Limb (tissue), 2 donors: Measurements from ENCODE around the gene TNNT3.

ENCODE experiments used
- DNase-seq, 2 donors: peaks; one replicate each; pipeline ENCODE4 v3.0.0-alpha.2; 2016; ENCODE audit errors: extremely low spot score in 2 of 2

Gene TNNT3

DNA sequence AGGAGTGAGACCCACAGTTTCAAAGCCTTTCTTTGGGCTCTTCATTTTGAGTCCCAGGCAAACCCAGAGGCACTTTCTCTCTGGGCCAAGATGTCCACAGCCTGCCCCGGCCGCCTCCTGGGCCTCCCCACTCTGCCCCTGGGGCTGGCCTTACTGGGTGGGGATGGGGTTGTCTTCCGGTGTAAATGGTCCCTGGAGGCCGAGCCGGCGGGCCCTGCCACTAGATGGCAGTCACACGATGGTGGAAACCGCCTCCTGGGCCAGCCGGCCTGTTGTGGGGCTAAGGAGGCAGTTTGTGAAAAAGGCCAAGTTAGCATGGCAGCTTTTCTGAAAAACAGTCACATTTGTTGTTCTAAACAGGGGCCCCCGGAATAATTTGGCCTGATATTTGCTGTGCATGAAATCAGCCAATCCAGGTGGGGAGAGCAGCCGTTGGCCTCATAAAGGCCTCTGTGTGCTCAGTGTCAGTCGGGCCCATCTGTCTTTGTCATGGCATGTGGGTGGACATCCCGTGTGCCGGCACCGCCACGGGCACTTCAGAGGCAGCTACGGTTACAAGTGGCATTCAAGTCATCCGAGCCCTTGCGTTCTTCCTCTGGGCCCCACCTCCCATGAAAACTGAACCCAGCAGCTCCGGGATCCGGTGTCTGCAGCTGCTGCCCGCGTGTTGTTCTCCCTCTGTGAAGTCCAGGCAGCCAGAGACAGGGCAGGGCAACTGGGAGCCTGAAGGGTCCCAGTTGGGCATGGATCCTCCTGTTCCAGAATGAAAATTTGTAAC, 34.2 kb downstream of the TNNT3 start:
- DNase-seq, result no peak

DNA sequence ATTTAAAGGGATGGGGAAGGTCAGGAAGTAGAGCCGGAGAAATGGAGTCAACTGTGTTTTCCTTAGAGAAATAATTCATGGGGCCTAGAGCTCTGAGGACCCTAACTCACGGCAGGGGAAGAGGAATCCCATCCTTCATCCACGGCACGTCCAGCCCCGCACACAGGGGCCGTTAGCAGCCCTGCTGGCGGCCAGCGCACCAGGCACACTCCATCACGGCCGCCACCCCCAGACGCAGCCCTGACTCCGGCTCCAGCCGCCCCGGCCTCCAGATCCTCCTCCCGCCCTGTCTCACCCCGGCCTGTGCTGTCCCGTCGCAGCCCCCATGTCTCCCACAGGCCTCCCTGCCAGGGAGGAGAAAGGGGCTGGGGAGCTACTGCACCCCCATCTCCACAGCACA, 38.9 kb downstream of the TNNT3 start:
- DNase-seq, result no peak

DNA sequence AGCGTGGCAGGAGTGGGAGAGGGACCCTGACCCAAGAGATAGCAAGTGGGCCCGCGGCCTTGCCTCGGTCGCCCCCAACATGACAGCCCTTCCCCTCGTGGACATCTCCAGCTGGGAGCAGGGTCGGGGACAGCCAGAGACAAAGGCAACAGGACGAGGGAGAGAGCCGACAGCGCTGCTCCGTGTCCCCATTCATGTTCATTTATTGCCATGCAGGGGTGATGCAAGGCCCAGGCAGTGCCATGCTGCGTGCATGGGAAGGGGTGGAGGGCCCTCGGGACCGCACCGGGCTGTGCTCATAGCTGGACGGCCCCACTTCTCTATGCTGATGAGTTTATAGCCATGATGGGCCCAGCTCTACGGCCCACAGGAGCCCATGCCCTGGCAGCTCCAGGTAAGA, 40.3 kb downstream of the TNNT3 start:
- no peak for DNase-seq

DNA sequence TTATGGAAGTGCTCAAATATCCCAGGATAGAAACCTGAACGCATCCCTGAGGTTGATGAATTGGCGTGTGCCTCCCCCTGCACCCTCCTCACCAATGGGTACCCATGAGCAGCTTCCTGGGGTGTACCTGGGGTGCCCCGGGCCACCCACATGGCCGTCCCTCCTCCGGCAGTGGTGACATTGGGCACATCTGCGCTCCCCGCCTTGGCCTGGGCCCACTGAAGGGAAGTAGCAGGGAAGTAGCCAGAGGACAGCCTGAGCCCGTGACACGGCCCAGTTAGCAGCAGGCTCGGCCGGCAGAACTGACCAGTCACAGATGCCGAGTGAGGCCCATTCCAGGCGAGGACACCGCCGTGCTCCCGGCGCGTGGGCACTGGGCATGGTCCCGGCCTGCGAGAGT, 44.4 kb downstream of the TNNT3 start:
- no peak for DNase-seq

DNA sequence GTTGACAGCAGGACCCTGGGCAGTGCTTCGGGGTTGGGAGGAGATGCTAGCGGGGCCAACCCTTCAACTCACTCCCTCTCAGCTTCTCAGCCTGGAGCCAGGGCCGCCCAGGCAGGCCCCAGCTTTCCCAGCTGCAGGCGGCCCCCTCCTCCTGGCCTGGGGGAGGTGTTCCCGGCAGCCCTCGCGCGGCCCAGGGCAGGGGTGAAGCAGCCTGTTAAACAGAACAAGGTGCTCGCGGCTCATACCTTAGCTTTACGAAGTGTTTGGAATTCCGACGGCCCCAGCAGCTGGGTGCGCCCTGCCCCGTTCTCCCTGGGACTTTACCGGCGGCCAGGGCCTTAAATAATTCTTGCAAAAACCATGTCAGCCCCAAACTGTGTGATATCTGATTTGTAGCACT, 44.8 kb downstream of the TNNT3 start:
- no peak for DNase-seq

DNA sequence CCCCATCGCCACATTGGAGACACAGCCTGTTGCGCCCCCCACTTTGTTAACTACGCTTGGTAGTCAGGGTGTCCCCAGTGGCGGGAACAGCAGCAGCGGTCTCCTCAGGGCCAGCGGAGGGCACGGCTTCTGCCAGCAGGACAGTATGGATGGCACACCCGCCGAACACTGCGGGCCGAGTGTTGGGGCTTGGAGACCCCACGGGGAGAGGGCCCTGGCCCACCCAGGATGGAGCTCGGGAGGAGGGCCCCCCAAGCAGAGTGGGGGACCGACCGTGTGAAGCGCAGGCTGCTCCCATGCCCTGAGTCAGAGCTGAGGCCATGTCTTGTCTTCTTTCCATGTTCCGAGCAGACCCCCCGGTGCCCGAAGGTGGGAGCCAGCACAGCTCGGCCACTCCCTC, 45.5 kb downstream of the TNNT3 start:
- DNase-seq, result peak in 1 of 2 donors; percentile 14

DNA sequence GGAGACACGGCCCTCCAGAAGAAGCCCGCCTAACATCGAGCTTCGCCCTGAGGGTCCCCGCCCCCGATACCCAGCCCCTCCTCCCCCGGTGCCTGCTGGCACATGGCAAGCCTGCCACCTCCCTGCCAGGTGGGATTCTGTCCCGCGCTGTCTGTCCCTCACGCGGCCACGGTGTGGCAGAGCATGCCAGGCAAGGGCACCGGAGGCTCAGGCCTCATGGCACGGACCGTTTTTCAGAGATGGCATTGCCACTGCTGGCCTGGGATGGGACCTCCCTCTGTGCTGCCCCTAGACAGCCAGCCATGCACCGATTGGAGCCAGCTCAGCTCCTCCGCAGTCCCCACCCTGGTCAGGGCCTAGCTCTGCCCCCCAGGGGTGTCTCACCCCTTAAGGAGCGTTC, 47.0 kb downstream of the TNNT3 start:
- no peak for DNase-seq

DNA sequence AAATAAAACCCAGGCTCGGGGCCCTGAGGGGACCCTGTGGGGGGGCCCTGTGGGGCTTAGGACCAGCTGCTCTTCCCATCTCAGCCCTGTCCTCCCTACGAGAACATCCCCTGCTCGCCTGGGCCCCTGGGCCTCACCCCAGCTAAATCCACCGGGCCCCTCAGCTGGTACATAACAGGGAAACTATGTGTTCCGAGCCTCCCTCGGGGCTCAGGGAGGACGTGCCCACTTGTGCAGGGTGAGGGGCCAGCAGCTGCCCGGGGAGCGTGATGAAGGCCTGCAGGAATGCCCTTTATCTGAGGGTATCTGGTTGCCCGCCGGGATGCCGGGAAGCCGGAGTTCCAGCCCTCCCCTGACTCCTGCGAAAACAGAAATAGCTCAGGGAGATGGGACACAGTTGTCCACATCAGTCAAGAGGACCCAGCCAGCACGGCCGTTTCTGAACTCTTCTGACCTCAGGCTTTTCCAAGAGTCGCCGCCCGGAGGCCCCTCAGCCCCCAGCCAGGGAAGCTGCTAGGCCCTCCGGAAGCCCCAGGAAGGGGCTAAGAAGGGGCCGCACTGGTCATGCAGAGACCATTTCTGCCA, 48.2 kb downstream of the TNNT3 start:
- DNase-seq, result peak in 1 of 2 donors; percentile 28

DNA sequence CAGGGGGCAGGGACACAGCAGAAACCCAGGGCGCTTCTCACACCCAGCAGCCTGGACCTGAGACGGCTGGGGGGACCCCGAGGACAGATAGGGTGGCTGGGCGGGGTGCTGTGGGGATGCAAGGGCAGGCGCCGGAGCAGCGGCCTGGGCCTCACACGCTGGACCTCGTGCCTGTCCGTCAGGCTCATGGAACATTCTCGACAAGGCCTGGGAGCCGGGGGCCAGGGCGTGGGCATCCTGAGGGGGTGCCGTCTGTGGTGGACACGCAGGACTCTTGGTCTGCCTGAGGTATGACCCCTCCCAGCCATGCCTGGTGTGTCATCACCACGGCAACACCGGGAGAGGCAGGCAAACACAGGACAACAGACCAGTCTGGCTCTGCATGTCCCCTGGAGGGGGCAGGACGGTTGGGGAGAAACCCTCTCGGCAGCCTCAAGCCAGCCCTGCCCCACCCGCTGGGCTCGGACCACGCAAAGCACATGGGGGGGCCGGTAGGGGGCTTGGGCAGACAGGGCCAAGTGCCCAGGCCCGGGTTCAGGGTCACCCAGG, 49.0 kb downstream of the TNNT3 start:
- no peak for DNase-seq

DNA sequence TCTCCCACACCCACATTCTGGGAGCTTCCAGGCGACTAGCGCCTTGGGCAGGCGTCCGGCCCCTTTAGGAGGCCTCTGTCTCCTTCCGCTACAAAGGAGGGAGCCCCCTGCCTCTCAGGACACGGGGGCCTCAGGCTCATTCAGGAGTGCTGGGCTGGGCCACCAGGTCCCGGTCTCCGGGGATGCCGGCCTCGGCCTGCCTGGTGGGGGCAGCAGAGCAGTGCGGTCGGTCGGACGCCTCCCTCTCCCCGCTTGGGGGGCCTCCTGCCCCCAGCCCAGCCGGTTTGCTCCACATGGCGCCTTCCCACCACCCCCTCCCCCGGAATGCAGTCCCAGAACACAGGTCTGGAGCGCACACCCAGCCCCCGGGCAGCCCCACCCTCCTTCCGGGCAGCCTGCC, 49.5 kb downstream of the TNNT3 start:
- DNase-seq, result no peak

DNA sequence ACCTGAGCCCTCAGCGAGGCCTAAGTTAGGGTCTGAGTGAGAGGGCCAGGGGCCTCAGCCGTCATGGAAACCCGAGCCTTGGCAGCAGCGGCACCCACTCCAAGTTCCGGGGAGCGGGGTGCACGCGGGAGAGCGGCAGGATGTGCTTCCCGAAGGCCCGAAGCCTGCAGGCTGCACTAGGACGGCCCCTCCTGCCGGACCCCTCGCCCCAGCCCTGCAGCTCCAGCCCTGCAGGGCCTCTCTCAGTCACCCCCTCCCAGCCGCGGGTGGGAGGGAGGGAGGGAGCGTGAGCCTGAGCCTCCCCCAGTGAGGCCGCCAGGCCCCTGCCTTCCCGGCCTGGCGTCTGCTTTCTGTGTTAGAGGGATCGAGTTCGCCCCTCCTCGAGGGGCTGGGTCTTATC, 50.3 kb downstream of the TNNT3 start:
- no peak for DNase-seq

DNA sequence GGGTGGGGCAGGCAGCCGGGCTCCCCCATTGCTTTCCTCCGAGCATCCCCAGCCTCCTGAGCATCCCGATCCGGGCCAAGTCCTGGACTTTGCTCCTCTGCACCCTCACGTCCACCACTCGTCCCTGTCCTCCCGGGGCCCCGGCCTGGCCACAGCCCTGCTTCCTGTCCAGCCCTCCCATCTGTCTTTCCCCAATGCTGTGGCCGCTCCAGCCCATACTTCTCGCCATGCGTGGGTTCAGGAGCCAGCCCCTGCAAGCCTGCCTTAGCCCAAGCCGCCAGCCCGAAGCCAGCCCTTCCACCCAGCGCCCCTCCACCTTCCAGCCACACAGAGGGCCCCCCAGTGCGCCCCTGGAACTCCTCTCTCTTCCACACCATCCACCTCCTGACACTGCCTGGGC, 51.5 kb downstream of the TNNT3 start:
- DNase-seq, result peak in 1 of 2 donors; percentile 16

DNA sequence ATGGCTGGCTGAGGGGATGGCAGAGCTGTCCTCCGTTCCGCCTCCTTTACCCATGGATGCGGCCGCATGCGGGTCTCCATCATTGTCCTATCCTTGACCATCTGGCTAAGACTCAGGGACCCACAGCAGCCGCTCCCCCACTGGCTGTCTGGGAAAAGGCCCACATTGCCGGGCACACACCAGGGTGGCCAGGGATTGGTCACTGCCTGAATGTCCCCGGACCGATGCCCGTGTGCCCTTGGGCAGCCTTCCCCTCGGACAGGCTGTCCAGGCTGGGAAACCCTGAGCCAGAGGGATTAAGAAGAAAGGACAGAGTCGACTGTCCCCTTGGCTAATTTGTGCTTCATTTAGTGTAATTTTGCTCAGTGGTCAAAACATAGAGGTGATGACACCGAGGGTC, 55.7 kb downstream of the TNNT3 start:
- no peak for DNase-seq

DNA sequence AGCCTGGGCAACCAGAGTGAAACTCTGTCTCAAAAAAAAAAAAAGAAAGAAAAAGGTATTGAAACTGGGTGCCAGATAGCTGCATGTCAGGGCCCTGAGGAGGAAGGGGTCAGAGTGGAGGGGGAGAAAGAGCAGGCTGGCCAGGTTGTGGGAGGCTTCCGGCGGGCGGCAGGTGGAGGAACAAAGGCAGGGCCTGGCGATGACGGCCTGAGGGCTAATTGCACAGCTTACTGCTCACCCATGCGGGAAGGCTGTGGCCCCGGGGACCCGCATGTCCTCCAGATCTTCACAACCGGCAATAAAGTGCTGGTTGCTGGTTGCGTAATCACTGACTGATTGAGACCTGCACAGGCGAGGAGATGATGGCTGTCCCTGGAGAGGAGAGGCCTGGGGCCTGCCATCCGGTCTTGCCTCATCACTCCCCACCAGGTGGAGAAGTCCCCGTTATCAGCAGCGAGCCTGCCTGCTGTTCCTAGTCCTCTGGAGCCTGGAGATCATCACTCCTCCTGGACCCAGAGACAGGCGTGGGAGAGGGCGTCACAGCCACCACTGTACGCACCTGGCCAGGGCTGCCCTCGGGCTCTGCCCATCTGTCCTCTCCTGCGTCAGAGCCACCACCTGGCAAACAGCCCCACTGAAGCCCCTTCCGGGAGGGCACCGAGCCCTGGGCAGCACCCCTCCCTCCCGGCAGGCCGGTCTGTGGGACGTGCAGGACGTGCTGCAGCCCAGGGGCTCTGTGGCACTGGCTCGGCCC, 59.4 kb downstream of the TNNT3 start:
- DNase-seq, result no peak

DNA sequence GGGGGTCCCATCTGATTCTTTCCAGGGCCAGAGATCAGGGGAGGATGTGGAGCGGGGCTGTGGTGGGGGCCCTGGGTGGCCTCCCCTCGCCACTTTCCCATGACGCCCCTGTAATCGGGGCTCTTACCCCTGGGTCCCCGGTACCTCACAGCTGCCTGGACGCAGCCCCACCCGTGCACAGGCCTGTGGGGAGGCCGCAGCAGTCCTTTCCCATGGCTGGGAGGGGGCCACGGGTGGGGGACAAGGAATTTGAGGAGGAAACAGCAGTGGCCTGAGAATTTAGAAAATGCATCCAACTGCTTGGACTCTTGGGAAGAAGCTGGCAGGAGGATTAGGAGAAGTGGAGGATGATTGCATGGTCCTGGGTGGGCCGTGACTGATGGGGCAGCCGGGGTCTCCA, 60.1 kb downstream of the TNNT3 start:
- no peak for DNase-seq

DNA sequence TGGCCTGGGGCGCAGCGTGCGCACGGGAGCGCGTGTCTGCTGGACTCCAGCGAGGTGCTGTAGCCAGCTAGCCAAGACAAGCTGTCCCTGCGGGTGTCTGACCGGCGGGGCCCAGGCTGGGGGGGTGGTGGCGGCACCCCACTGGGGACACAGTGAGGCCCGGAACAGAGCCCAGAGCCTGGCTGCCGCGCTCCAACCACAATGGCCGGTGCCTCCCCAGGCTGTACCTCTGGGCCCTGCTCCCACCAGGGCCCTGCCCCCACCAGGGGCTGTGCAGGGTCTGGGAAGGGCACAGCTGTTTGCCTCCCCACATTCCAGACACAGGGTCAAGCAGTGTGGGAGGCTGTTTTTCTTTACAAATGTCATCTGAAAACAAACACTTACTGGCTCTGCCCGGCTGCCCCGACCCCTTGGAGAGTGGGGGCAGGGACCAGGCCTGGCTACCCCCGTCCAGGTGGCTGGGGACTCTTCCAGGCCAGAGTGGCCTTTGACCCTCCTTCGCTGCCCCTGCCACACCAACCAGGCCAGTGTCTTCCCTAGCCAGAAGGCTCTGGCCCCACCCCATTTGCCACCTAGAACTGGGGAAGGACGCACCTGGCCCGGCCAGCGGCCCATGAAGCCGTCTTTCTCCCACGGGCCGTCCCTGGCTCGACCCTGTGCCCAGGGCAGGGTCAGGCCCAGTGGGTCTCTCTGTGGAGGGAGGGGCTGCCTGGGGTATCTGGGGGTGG, 63.5 kb downstream of the TNNT3 start:
- DNase-seq, result no peak

DNA sequence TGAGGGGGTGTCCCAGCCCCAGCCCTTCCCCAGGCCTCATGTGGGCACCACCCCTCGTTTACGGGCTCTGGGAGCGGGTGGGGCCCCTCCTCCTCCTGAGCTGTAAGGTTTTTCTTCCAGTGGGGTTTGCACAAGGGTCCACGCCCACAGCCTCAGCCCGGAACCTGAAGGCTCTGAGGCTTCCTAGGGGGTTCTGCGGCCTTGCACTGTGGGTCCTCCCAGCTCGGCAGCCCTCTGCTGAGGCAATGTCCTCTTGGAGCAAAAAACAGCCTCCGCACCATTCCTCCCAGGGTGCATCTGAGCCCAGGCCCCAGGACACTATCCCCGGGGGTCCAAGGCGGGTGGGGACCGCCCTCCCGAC, 64.1 kb downstream of the TNNT3 start:
- DNase-seq, result peak in 1 of 2 donors; percentile 7

DNA sequence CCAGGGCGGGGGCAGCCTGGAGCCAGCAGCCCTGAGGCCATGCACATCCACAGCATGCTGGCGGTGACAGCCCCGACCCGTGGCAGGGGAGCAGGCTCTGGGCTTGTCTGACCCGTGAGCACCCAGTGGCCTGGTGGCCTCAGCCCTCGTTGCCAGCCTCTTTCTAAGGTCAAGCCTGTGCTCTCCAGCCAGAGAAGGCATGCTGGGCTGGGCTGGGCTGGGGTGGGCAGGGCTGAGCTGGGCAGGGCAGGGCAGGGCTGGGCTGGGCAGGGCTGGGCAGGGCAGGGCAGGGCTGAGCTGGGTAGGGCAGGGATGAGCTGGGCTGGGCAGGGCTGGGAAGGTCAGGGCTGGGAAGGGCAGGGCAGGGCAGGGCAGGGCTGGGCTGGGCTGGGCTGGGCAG, 67.5 kb downstream of the TNNT3 start:
- DNase-seq, result no peak

DNA sequence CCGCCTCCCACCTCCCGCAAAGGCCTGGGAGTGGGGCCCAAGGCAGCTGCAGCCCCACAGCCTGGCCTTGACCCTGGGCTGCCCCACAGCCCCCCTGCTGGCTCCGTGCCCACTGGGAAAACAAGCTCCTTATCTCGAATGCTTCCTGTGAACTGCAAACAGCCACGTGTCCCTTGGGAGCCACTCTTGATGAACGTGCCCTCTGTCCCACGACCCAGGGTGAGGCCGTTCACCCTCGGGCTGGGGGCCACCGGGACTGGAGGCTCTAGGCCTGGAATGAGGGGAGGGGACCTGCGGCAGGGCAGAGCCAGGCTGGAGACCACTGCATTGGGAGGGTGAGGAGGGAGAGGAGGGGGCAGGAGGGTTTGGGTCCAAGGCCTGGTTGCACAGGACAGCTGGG, 68.7 kb downstream of the TNNT3 start:
- DNase-seq, result no peak
